Neuronal stem cell (in vitro differentiated cells): ENCODE measurements around the gene PANX2.

Experiments used
- DNase-seq: peaks from one replicate; pipeline ENCODE4 v3.0.0-alpha.2; 2013; ENCODE audit warnings: low spot score
- H2AFZ ChIP-seq: one replicate; pipeline ENCODE4 v1.6.1; 2013; ENCODE audit warnings: mild to moderate bottlenecking, low read length, inconsistent platforms
- H2AK5ac ChIP-seq: 2 replicates; pipeline ENCODE4 v1.6.1; 2013; ENCODE audit warnings: low read depth, mild to moderate bottlenecking, inconsistent platforms, low read length, moderate library complexity, mixed read lengths
- H2BK120ac ChIP-seq: 2 replicates; pipeline ENCODE4 v1.6.1; 2013; ENCODE audit warnings: low read depth, mild to moderate bottlenecking, inconsistent platforms, low read length, moderate library complexity, mixed read lengths
- H2BK12ac ChIP-seq: one replicate; pipeline ENCODE4 v1.6.1; 2013; ENCODE audit warnings: low read length, inconsistent platforms
- H2BK15ac ChIP-seq: 2 replicates; pipeline ENCODE4 v1.6.1; 2013; ENCODE audit warnings: mild to moderate bottlenecking, low read length, inconsistent platforms, mixed read lengths
- H2BK5ac ChIP-seq: one replicate; pipeline ENCODE4 v1.6.1; 2013; ENCODE audit warnings: inconsistent platforms, mild to moderate bottlenecking, low read length, moderate library complexity
- H3K14ac ChIP-seq: one replicate; pipeline ENCODE4 v1.6.1; 2013; ENCODE audit warnings: low read length, inconsistent platforms
- H3K18ac ChIP-seq: 2 replicates; pipeline ENCODE4 v1.6.1; 2013; ENCODE audit warnings: low read length, inconsistent platforms
- H3K23ac ChIP-seq: 2 replicates; pipeline ENCODE4 v1.6.1; 2013; ENCODE audit warnings: low read depth, mild to moderate bottlenecking, mixed read lengths, low read length, inconsistent platforms; ENCODE audit not compliant: poor library complexity
- H3K27ac ChIP-seq: replicated peaks from 3 replicates; pipeline ENCODE4 v1.5.1; 2013; ENCODE audit warnings: low read length, inconsistent platforms
- H3K27me3 ChIP-seq, 3 experiments: 2 replicates each; pipeline ENCODE4 v1.6.1; 2013; ENCODE audit warnings: low read length in 3 of 3, mild to moderate bottlenecking in 2 of 3, inconsistent platforms in 1 of 3, low read depth in 1 of 3, mixed read lengths in 1 of 3, moderate library complexity in 1 of 3; ENCODE audit not compliant: control insufficient read depth in 3 of 3, insufficient read depth in 3 of 3
- H3K36me3 ChIP-seq, 2 donors: replicated peaks in 1 of 2; 2 replicates each; pipeline ENCODE4 v1.6.1; 2013; ENCODE audit warnings: low read length in 2 of 2; ENCODE audit not compliant: control insufficient read depth in 2 of 2, insufficient read depth in 2 of 2
- H3K4ac ChIP-seq: 2 replicates; pipeline ENCODE4 v1.6.1; 2013; ENCODE audit warnings: inconsistent platforms, mild to moderate bottlenecking, low read length, moderate library complexity
- H3K4me1 ChIP-seq, 2 donors: 1 replicate in 1 of 2; 2 replicates in 1 of 2; pipeline ENCODE4 v1.6.1; 2013; ENCODE audit warnings: low read length in 2 of 2, low read depth in 1 of 2; ENCODE audit not compliant: control insufficient read depth in 2 of 2, insufficient read depth in 1 of 2
- H3K4me2 ChIP-seq: one replicate; pipeline ENCODE4 v1.6.1; 2013; ENCODE audit warnings: mild to moderate bottlenecking, low read length, inconsistent platforms; ENCODE audit not compliant: insufficient read depth, poor library complexity, severe bottlenecking
- H3K4me3 ChIP-seq, 2 donors: 2 replicates each; pipeline ENCODE4 v1.5.1; 2013; ENCODE audit warnings: low read length in 2 of 2, mild to moderate bottlenecking in 2 of 2, inconsistent platforms in 1 of 2, moderate library complexity in 1 of 2
- H3K79me1 ChIP-seq: one replicate; pipeline ENCODE4 v1.6.1; 2013; ENCODE audit warnings: low read depth, mild to moderate bottlenecking, inconsistent platforms, low read length, moderate library complexity
- H3K9ac ChIP-seq: one replicate; pipeline ENCODE4 v1.6.1; 2013; ENCODE audit warnings: mild to moderate bottlenecking, low read depth, low read length, inconsistent platforms; ENCODE audit not compliant: poor library complexity
- H3K9me3 ChIP-seq, 2 donors: replicated peaks in 1 of 2; 2 replicates each; pipeline versions ENCODE3 to v1.6.1; 2013; ENCODE audit warnings: low read length in 2 of 2, mild to moderate bottlenecking in 2 of 2, inconsistent platforms in 1 of 2, low read depth in 1 of 2, mixed read lengths in 1 of 2, moderate library complexity in 1 of 2; ENCODE audit not compliant: control insufficient read depth in 2 of 2, insufficient read depth in 1 of 2
- H4K8ac ChIP-seq: one replicate; pipeline ENCODE4 v1.6.1; 2013; ENCODE audit warnings: low read depth, mild to moderate bottlenecking, inconsistent platforms, low read length, moderate library complexity
- H4K91ac ChIP-seq: one replicate; pipeline ENCODE4 v1.6.1; 2013; ENCODE audit warnings: low read length, low read depth, mild to moderate bottlenecking, inconsistent platforms; ENCODE audit not compliant: poor library complexity
- WGBS, 2 donors: extraction: QIAGEN DNeasy Blood & Tissue Kit; methylation state at CpG; one replicate each; pipeline ENCODE4 v1.1.7; 2013; ENCODE audit warnings: missing lambda C conversion rate in 2 of 2, mixed read lengths in 1 of 2; ENCODE audit not compliant: insufficient read length in 2 of 2, insufficient replicate concordance in 1 of 2; ENCODE audit errors: extremely low coverage in 2 of 2; 5-methylcytosine and 5-hydroxymethylcytosine counted together

Gene PANX2

DNA sequence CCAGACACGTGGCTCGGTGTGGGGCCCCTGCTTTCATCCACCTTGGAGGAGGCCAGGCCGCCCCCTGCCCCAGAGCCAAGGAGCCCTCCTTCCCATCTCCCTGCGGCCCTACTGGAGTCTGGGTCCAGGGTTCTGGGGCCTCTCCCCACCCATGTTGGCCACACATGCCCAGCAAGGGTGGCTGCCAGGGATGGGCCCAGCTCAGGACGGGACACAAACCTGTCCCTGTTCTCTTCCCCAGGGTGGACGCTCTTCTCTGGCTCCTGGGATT is 4.6 kb downstream of the PANX2 start:
- H2AK5ac ChIP-seq, result peak overlapping the region; percentile 56
- no peak overlapping the region for H2AFZ ChIP-seq
- H3K27ac ChIP-seq, result no peak overlapping the region
- H3K36me3 ChIP-seq, result no peaks in the 10 kb centered on the region
- no peak for DNase-seq
- no CpG with 5 or more reads among the region's 6 CpGs for WGBS, 2 donors
- peak overlapping the region; percentile 38 for H3K18ac ChIP-seq
- peak overlapping the region; percentile 89 for H3K14ac ChIP-seq
- peaks cover 0 to 6% of the 10 kb centered on the region in 2 donors for H3K9me3 ChIP-seq
- H4K8ac ChIP-seq, result no peak overlapping the region
- H3K4me2 ChIP-seq, result no peak overlapping the region
- H3K4me1 ChIP-seq, result peaks cover 2 to 5% of the 10 kb centered on the region in 2 donors
- no peak overlapping the region for H2BK12ac ChIP-seq
- H3K23ac ChIP-seq, result no peak overlapping the region
- peaks cover 0 to 45% (median 13%) of the 10 kb centered on the region in 3 experiments for H3K27me3 ChIP-seq
- H4K91ac ChIP-seq, result no peak overlapping the region
- no peak overlapping the region for H3K4me3 ChIP-seq
- H2BK5ac ChIP-seq, result no peak overlapping the region
- no peak overlapping the region for H3K9ac ChIP-seq
- H3K4ac ChIP-seq, result no peak overlapping the region
- H2BK120ac ChIP-seq, result no peak overlapping the region
- H3K79me1 ChIP-seq, result peaks cover 4% of the 10 kb centered on the region
- no peak overlapping the region for H2BK15ac ChIP-seq

DNA sequence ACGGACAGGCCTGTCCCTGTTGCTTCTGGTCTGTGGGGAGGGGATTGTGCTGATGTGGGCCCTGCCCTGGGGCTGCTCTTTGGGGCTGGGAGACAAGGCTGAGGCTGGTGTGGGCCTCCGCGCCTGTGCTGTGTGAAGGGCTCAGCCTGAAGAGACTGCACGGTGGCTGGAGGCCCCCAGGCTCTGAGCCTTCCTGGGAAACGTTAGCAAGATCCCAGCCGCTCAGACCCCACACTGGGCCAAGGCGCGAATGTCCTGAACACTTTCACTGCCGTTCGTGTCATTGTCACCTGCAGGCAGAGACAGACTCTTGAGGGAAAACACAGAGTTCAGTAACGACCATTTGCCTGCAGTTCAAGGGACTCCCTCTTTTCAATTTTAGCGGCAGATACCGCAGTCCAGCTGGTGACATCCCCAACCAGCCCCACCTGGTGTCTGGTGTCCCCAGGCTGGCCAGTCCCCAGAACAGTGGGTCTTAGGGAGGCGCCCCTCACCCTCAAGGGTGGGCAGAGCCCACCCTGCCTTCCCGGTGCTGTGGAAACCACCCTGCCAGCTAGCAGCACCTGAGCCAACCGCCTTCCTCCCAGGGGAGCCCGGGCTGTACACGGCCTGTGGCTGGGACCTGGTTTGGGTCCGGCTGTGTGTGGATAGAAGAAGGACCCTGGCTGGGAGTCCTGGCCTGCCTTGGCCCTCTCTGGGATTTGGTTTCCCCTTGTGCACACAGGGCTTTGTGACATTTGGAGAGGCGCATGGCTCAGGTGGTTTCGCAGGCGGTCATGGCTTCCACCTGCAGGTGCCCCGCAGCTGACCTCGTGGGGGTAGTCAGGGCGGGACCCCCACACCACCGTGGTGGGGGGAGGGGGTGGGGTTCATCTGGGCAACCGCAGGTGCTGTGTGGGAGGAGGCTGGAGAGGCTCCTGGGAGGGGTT is 5.7 kb downstream of the PANX2 start:
- DNase-seq, result no peak
- Histone ChIP-seq H3K4me1 (peaks cover 2 to 4% of the 10 kb centered on the region in 2 donors), H3K23ac (peak overlapping the region; percentile 85), H3K27me3 (peaks cover 0 to 38% (median 7%) of the 10 kb centered on the region in 3 experiments), H3K79me1 (peaks cover 6% of the 10 kb centered on the region), H3K27ac (no peak overlapping the region), H2BK12ac (no peak overlapping the region), H3K9ac (no peak overlapping the region), H3K14ac (peak overlapping the region; percentile 64), H3K4me3 (no peak overlapping the region), H3K36me3 (no peaks in the 10 kb centered on the region), H3K4ac (no peak overlapping the region), H4K8ac (no peak overlapping the region), H2AFZ (peak overlapping the region; percentile 20), H2AK5ac (no peak overlapping the region), H4K91ac (no peak overlapping the region), H2BK120ac (no peak overlapping the region), H3K9me3 (peaks cover 0 to 6% of the 10 kb centered on the region in 2 donors), H3K4me2 (no peak overlapping the region), H2BK5ac (peak overlapping the region; percentile 39), H3K18ac (peak overlapping the region; percentile 13), H2BK15ac (peak overlapping the region; percentile 67)
- no CpG with 5 or more reads among the region's 27 CpGs for WGBS, 2 donors

DNA sequence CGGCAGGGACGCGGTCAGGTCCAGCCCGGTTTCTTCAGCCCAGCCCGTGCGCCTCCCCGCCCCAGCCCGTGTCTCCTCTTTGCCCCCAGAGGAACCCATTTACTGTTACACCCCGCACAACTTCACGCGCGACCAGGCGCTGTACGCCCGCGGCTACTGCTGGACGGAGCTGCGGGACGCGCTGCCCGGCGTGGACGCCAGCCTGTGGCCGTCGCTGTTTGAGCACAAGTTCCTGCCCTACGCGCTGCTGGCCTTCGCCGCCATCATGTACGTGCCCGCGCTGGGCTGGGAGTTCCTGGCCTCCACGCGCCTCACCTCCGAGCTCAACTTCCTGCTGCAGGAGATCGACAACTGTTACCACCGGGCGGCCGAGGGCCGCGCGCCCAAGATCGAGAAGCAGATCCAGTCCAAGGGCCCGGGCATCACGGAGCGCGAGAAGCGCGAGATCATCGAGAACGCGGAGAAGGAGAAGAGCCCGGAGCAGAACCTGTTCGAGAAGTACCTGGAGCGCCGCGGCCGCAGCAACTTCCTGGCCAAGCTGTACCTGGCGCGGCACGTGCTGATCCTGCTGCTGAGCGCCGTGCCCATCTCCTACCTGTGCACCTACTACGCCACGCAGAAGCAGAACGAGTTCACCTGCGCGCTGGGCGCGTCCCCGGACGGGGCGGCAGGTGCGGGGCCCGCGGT is 6.5 kb downstream of the PANX2 start:
- Histone ChIP-seq H3K14ac (peak overlapping the region; percentile 56), H4K8ac (no peak overlapping the region), H3K27me3 (peaks cover 0 to 30% (median 1%) of the 10 kb centered on the region in 3 experiments), H3K4ac (peak overlapping the region; percentile 53), H3K18ac (peak overlapping the region; percentile 76), H2BK5ac (peak overlapping the region; percentile 39), H2AK5ac (peak overlapping the region; percentile 70), H3K4me1 (peaks cover 2 to 4% of the 10 kb centered on the region in 2 donors), H2AFZ (no peak overlapping the region), H2BK120ac (no peak overlapping the region), H2BK15ac (peak overlapping the region; percentile 67), H3K27ac (no peak overlapping the region), H2BK12ac (peak overlapping the region; percentile 58), H3K23ac (peak overlapping the region; percentile 92), H3K9ac (no peak overlapping the region), H3K4me2 (no peak overlapping the region), H3K36me3 (no peaks in the 10 kb centered on the region), H3K4me3 (no peak overlapping the region), H3K79me1 (peaks cover 6% of the 10 kb centered on the region), H3K9me3 (peaks cover 0 to 6% of the 10 kb centered on the region in 2 donors), H4K91ac (no peak overlapping the region)
- no CpG with 5 or more reads among the region's 76 CpGs for WGBS, 2 donors
- no peak for DNase-seq
